ENCODE results near the gene ZNF8.

ZNF8 gene

DNA sequence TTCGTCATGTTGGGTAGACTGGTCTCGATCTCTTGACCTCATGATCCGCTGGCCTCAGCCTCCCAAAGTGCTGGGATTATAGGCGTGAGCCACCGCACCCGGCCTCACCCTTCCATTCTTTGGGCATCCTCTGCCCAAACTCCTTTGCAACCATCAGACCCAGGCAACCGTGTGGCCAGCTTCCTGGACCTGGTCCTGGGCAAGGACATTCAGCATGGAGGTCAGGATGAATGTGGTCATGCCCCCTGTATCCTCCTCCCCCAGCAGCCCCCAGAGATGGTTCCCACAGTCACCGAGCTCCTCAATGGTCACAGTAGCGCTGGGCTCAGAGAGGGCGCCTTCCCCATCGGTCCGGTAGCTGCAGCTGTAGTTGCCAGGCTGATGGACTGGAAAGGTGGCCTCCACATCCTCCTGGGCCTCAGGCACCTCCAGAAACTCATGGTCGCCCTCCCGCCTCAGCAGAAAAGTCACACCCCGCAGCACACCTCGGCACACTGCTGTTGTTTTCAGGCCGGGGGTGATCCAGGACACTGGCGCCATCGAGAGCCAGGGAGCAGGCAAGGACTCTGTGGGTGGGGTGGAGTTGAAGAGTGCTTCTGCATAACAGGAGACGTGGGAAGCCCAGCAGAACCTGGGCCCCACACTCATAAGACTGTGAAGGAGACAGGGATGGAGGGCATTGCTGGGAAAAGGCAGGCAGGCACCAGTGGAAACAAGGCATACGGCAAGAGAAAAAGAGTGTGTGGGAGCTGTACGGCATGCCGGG lies 73.4 kb downstream of the ZNF8 start:
- H3K27me3 ChIP-seq (ENCODE audit: insufficient read depth, low read length, poor library complexity, severe bottlenecking) = no peaks in the 10 kb centered on the region
- H3K4me1 ChIP-seq (ENCODE audit: insufficient read depth, low read length, poor library complexity, severe bottlenecking) = peaks cover 18% of the 10 kb centered on the region
- peaks cover 11% of the 10 kb centered on the region for H3K79me2 ChIP-seq (ENCODE audit: insufficient read depth, low read length)
- no peaks in the 10 kb centered on the region for H4K20me1 ChIP-seq (ENCODE audit: insufficient read depth, low read length, poor library complexity, severe bottlenecking)
- no peak overlapping the region for H2AFZ ChIP-seq (ENCODE audit: low read length)
- no peaks in the 10 kb centered on the region for H3K9me3 ChIP-seq (ENCODE audit: insufficient read depth, low read depth, low read length)
- H3K36me3 ChIP-seq (ENCODE audit: insufficient read depth, low read length) = no peaks in the 10 kb centered on the region
- H3K4me3 ChIP-seq (ENCODE audit: low read length, poor library complexity, severe bottlenecking) = no peak overlapping the region
- H3K9me2 ChIP-seq (replicated peaks; ENCODE audit: low read depth, low read length) = no peaks in the 10 kb centered on the region
- TF ChIP-seq, protein P1, sequence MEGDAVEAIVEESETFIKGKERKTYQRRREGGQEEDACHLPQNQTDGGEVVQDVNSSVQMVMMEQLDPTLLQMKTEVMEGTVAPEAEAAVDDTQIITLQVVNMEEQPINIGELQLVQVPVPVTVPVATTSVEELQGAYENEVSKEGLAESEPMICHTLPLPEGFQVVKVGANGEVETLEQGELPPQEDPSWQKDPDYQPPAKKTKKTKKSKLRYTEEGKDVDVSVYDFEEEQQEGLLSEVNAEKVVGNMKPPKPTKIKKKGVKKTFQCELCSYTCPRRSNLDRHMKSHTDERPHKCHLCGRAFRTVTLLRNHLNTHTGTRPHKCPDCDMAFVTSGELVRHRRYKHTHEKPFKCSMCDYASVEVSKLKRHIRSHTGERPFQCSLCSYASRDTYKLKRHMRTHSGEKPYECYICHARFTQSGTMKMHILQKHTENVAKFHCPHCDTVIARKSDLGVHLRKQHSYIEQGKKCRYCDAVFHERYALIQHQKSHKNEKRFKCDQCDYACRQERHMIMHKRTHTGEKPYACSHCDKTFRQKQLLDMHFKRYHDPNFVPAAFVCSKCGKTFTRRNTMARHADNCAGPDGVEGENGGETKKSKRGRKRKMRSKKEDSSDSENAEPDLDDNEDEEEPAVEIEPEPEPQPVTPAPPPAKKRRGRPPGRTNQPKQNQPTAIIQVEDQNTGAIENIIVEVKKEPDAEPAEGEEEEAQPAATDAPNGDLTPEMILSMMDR (conservative IDR thresholded peaks at IDR 0.05; ENCODE audit: low read length) = no peak
- H3K9ac ChIP-seq (ENCODE audit: low read depth, low read length, poor library complexity, severe bottlenecking) = no peak overlapping the region
- no peak overlapping the region for H3K4me2 ChIP-seq (ENCODE audit: low read depth, low read length, poor library complexity, severe bottlenecking)
- H3F3A ChIP-seq (ENCODE audit: low read depth) = no peaks in the 10 kb centered on the region

All from Loucy (cell line).